Activated CD4-positive, alpha-beta T cell treated with anti-CD3 and anti-CD28 coated beads for 36 hours (primary cell): ENCODE results near the gene ANKRD44. TPM values are rescaled to one million over a fixed set of nuclear protein-coding genes. Genes with fewer than 3 reads are reported as not detected.

Experiments
- ATAC-seq: fragments of 200-7000 bp; cut with Tn5 transposase; one replicate; pipeline ENCODE4 v1.10.0; 2021; ENCODE audit warnings: mild to moderate bottlenecking, moderate library complexity
- CTCF ChIA-PET: fragments of 350-600 bp; sonication (Branson Sonifier 250); formaldehyde crosslinking; loops from one replicate; lab custom pipeline; 2021; ENCODE audit warnings: antibody characterized with exemption; lab: Charles Lee
- POLR2A ChIA-PET: fragments of 350-600 bp; sonication (Branson Sonifier 250); formaldehyde crosslinking; loops from one replicate; lab custom pipeline; 2021; ENCODE audit warnings: antibody characterized with exemption, inconsistent platforms; lab: Charles Lee
- DNase-seq: peaks from one replicate; pipeline ENCODE4 v3.0.0-alpha.2; 2020
- H3K27ac Mint-ChIP-seq: one replicate; pipeline ENCODE4 v1.8.0; 2021; ENCODE audit warnings: mixed read lengths
- H3K27me3 Mint-ChIP-seq: one replicate; pipeline ENCODE4 v1.8.0; 2021; ENCODE audit warnings: mixed read lengths
- H3K36me3 Mint-ChIP-seq: one replicate; pipeline ENCODE4 v1.8.0; 2021; ENCODE audit warnings: low read depth, mixed read lengths
- H3K4me1 Mint-ChIP-seq: one replicate; pipeline ENCODE4 v1.8.0; 2021; ENCODE audit warnings: mixed read lengths
- H3K4me3 Mint-ChIP-seq: one replicate; pipeline ENCODE4 v1.8.0; 2021; ENCODE audit warnings: mild to moderate bottlenecking, moderate library complexity, mixed read lengths
- H3K9me3 Mint-ChIP-seq: one replicate; pipeline ENCODE4 v1.8.0; 2021; ENCODE audit warnings: low read depth, mixed read lengths
- intact Hi-C, 2 experiments: fragments of 100-400 bp; cut with DNase I in 1 of 2; cut with micrococcal nuclease in 1 of 2; formaldehyde crosslinking; loops; one replicate each; pipeline versions ENCODE4 v1.14.2 to v1.15.1; 2022 to 2024; cut with DNase I, micrococcal nuclease
- total RNA-seq, 2 experiments: library from RNA; stranded (reverse); gene quantifications; one replicate each; pipeline ENCODE4 v1.2.3, GENCODE V29; 2021

The ANKRD44 gene
- total RNA-seq, 2 experiments from 2014 or later = 122 to 181 TPM

DNA sequence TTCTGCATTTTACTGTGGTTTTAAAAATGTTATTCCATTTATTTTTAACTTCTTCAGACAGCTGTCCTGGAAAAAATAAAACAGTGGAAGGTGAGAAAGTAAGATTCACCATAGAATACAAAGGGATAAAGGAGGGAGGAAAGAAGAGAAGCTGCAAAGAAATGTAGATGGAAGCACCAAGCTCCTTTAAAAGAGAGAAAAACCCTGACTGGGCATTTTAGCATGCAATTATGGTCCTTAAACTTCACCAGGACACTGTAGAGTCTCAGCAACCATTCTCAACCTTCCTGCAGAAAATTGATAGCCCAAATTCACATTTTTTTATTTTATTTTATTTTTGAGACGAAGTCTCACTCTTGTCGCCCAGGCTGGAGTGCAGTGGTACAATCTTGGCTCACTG is 11.6 kb upstream of the ANKRD44 start:
- DNase-seq (no peak), ATAC-seq (no peak)
- peak overlapping the region; percentile 45 for H3K27ac Mint-ChIP-seq
- H3K27me3 Mint-ChIP-seq = no peaks in the 10 kb centered on the region
- H3K36me3 Mint-ChIP-seq = no peaks in the 10 kb centered on the region
- no peak overlapping the region for H3K4me3 Mint-ChIP-seq
- intact Hi-C loops = no loop called here
- POLR2A ChIA-PET = no interaction called here
- peaks cover 62% of the 10 kb centered on the region for H3K4me1 Mint-ChIP-seq
- no peaks in the 10 kb centered on the region for H3K9me3 Mint-ChIP-seq
- CTCF ChIA-PET = interaction anchor here (0.6 to 1.5 kb wide), 11 partner anchors 10 to 293 kb away, joined by 3 to 9 read pairs (median 4); no protein-coding TSS in a partner anchor

GRCh38 chr2:197315371-197315770 is 4.8 kb upstream of the ANKRD44 start:
- Mint-ChIP-seq H3K4me1 (peaks cover 55% of the 10 kb centered on the region), H3K4me3 (no peak overlapping the region), H3K27me3 (no peaks in the 10 kb centered on the region), H3K9me3 (no peaks in the 10 kb centered on the region), H3K36me3 (no peaks in the 10 kb centered on the region), H3K27ac (no peak overlapping the region)
- ChIA-PET POLR2A (interaction anchor here (1.1 kb wide), 1 partner anchor 109 kb away, joined by 3 read pairs; no protein-coding TSS in a partner anchor), CTCF (interaction anchor here (1.0 to 1.1 kb wide), 2 partner anchors 124 to 195 kb away, joined by 3 to 4 read pairs; no protein-coding TSS in a partner anchor)
- DNase-seq (no peak), ATAC-seq (no peak)
- intact Hi-C loops = no loop called here

DNA sequence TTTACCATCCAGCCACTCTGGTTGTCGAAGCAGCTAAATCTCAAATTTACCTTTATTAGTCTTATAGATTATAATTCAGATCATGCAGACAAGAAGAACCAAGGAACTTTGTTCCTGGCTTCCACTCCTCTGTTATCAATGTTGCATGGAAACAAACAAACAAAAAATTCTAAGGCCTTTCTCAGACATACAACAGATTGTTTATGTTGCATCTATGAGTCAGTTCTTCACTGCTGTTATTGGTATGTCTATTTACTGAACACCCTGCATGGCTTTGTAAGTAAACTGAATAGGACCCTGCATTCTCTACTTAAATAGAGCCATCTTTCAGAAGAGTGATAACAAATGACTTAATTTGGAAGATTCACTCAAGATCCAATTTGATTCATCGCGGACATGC is 1.6 kb upstream of the ANKRD44 start:
- intact Hi-C loops = loop anchor here (5.0 kb wide), 3 partner anchors 65 to 325 kb away; partner anchors contain the start of gene MOB4 (in 1 of the 2)
- peaks cover 57% of the 10 kb centered on the region for H3K4me1 Mint-ChIP-seq
- H3K27ac Mint-ChIP-seq = peak overlapping the region; percentile 84
- peak overlapping the region; percentile 80 for H3K4me3 Mint-ChIP-seq
- no peaks in the 10 kb centered on the region for H3K27me3 Mint-ChIP-seq
- H3K9me3 Mint-ChIP-seq = no peaks in the 10 kb centered on the region
- DNase-seq = no peak
- ChIA-PET CTCF (interaction anchor here (1.0 to 7.6 kb wide), 11 partner anchors 10 to 198 kb away, joined by 3 to 53 read pairs (median 5); no protein-coding TSS in a partner anchor), POLR2A (interaction anchor here (0.6 kb wide), 1 partner anchor 513 kb away, joined by 7 read pairs; the partner anchor contains the start of gene GTF3C3)
- peaks cover 9% of the 10 kb centered on the region for H3K36me3 Mint-ChIP-seq
- no peak for ATAC-seq

- no peak for ATAC-seq
- peak overlapping the region; percentile 84 for H3K27ac Mint-ChIP-seq
- ChIA-PET CTCF (interaction anchor here (0.7 to 7.6 kb wide), 21 partner anchors 10 to 198 kb away, joined by 3 to 53 read pairs (median 4); no protein-coding TSS in a partner anchor), POLR2A (interaction anchor here (0.6 kb wide), 2 partner anchors 102 to 219 kb away, joined by 3 read pairs; no protein-coding TSS in a partner anchor)
- peaks cover 9% of the 10 kb centered on the region for H3K36me3 Mint-ChIP-seq
- peak; percentile 32 for DNase-seq
- peaks cover 63% of the 10 kb centered on the region for H3K4me1 Mint-ChIP-seq
- H3K9me3 Mint-ChIP-seq = no peaks in the 10 kb centered on the region
- H3K4me3 Mint-ChIP-seq = peak overlapping the region; percentile 80
- H3K27me3 Mint-ChIP-seq = no peaks in the 10 kb centered on the region
- intact Hi-C loops = loop anchor here (2.0 to 5.0 kb wide), 4 partner anchors 66 to 385 kb away; partner anchors contain the start of genes MOB4 (in 1 of the 2) and PGAP1 (in 1 of the 2)
Observed at GRCh38 chr2:197311421-197312033, 947 bp upstream of the ANKRD44 start.

- Mint-ChIP-seq H3K27ac (peak overlapping the region; percentile 84), H3K27me3 (no peaks in the 10 kb centered on the region), H3K36me3 (peaks cover 9% of the 10 kb centered on the region), H3K4me3 (peak overlapping the region; percentile 80), H3K4me1 (peaks cover 67% of the 10 kb centered on the region), H3K9me3 (no peaks in the 10 kb centered on the region)
- ATAC-seq (no peak), DNase-seq (no peak)
- ChIA-PET POLR2A (interaction anchor here (0.6 kb wide), 3 partner anchors 102 to 275 kb away, joined by 3 read pairs; no protein-coding TSS in a partner anchor), CTCF (interaction anchor here (0.7 to 7.6 kb wide), 20 partner anchors 11 to 197 kb away, joined by 3 to 53 read pairs (median 4); no protein-coding TSS in a partner anchor)
- intact Hi-C loops = loop anchor here (1.0 to 5.0 kb wide), 10 partner anchors 55 to 384 kb away; partner anchors contain the start of genes MOB4 (in 1 of the 2) and PGAP1 (in 1 of the 2)
Observed at GRCh38 chr2:197310987-197311420, 424 bp upstream of the ANKRD44 start.

GRCh38 chr2:197309691-197310231 is 819 bp downstream of the ANKRD44 start:
- ATAC-seq = no peak
- Mint-ChIP-seq H3K9me3 (no peaks in the 10 kb centered on the region), H3K27me3 (no peaks in the 10 kb centered on the region), H3K4me1 (peaks cover 68% of the 10 kb centered on the region), H3K4me3 (peak overlapping the region; percentile 93), H3K27ac (peak overlapping the region; percentile 98), H3K36me3 (peaks cover 12% of the 10 kb centered on the region)
- ChIA-PET POLR2A (interaction anchor here (1.8 to 3.6 kb wide), 3 partner anchors 12 to 111 kb away, joined by 4 to 23 read pairs (median 13); no protein-coding TSS in a partner anchor), CTCF (interaction anchor here (0.6 to 7.6 kb wide), 17 partner anchors 13 to 199 kb away, joined by 3 to 53 read pairs (median 4); no protein-coding TSS in a partner anchor)
- DNase-seq = peak; percentile 67
- intact Hi-C loops = loop anchor here (1.0 to 10.0 kb wide), 19 partner anchors 15 to 1145 kb away; partner anchors contain the start of genes MOB4 (in 1 of the 2), PGAP1 (in 1 of the 2) and STK17B (in 1 of the 2)

GRCh38 chr2:197308996-197309690 is 1.4 kb downstream of the ANKRD44 start:
- no peaks in the 10 kb centered on the region for H3K27me3 Mint-ChIP-seq
- intact Hi-C loops = loop anchor here (1.0 to 10.0 kb wide), 12 partner anchors 12 to 1144 kb away; partner anchors contain the start of genes HSPD1 (in 1 of the 2) and STK17B (in 1 of the 2)
- no peak for DNase-seq
- H3K36me3 Mint-ChIP-seq = peaks cover 12% of the 10 kb centered on the region
- no peak for ATAC-seq
- H3K4me1 Mint-ChIP-seq = peaks cover 67% of the 10 kb centered on the region
- peak overlapping the region; percentile 93 for H3K4me3 Mint-ChIP-seq
- POLR2A ChIA-PET = interaction anchor here (0.6 to 3.6 kb wide), 6 partner anchors 12 to 110 kb away, joined by 3 to 23 read pairs (median 5); no protein-coding TSS in a partner anchor
- CTCF ChIA-PET = interaction anchor here (0.6 to 7.6 kb wide), 24 partner anchors 13 to 198 kb away, joined by 3 to 53 read pairs (median 4); no protein-coding TSS in a partner anchor
- H3K27ac Mint-ChIP-seq = peak overlapping the region; percentile 98
- no peaks in the 10 kb centered on the region for H3K9me3 Mint-ChIP-seq

GRCh38 chr2:197308585-197308984 is 2.0 kb downstream of the ANKRD44 start:
- Mint-ChIP-seq H3K9me3 (no peaks in the 10 kb centered on the region), H3K27ac (peak overlapping the region; percentile 98), H3K27me3 (no peaks in the 10 kb centered on the region), H3K4me1 (peaks cover 65% of the 10 kb centered on the region), H3K4me3 (peak overlapping the region; percentile 93), H3K36me3 (peaks cover 12% of the 10 kb centered on the region)
- no peak for ATAC-seq
- POLR2A ChIA-PET = interaction anchor here (0.6 to 3.6 kb wide), 12 partner anchors 11 to 147 kb away, joined by 3 to 23 read pairs (median 4); no protein-coding TSS in a partner anchor
- no peak for DNase-seq
- CTCF ChIA-PET = interaction anchor here (0.6 to 7.6 kb wide), 24 partner anchors 14 to 581 kb away, joined by 3 to 53 read pairs (median 4); no protein-coding TSS in a partner anchor
- intact Hi-C loops = loop anchor here (1.0 to 10.0 kb wide), 12 partner anchors 11 to 1144 kb away; partner anchors contain the start of genes HSPD1 (in 1 of the 2) and STK17B (in 1 of the 2)

DNA sequence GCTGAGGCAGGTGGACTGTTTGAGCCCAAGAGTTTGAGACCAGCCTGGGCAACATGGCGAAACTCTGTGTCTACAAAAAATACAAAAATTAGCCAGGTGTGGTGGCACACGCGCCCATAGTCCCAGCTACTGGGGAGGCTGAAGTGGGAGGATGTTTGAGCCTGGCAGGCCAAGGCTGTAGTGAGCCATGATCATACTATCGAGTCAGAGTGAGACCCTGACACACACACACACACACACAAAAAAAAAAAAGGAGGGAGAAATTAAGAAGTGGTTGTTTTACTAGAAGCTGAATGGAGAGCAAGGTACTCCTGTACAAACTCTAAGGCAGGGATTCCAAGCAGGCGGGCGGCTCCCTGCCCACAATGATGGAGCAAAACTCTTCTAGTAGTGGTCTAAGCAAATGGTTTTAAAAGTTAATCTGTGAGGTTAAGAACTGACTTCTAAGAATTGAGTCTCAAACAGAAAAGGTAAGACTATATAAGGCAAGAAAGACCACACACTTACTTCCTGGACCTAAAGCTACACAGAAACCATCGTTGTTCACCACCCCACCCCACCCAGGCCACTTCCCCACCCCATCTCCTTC is 2.6 kb downstream of the ANKRD44 start:
- POLR2A ChIA-PET = interaction anchor here (0.6 to 3.6 kb wide), 15 partner anchors 11 to 146 kb away, joined by 3 to 23 read pairs (median 4); no protein-coding TSS in a partner anchor
- peak; percentile 44 for ATAC-seq
- H3K27me3 Mint-ChIP-seq = no peaks in the 10 kb centered on the region

More for the DNA sequence above, 2.6 kb downstream of the ANKRD44 start:
- H3K9me3 Mint-ChIP-seq = no peaks in the 10 kb centered on the region
- H3K27ac Mint-ChIP-seq = peak overlapping the region; percentile 98
- CTCF ChIA-PET = interaction anchor here (0.6 to 7.6 kb wide), 21 partner anchors 12 to 581 kb away, joined by 3 to 53 read pairs (median 3); no protein-coding TSS in a partner anchor
- H3K4me1 Mint-ChIP-seq = peaks cover 68% of the 10 kb centered on the region
- intact Hi-C loops = loop anchor here (1.0 to 10.0 kb wide), 12 partner anchors 11 to 1143 kb away; partner anchors contain the start of genes HSPD1 (in 1 of the 2) and STK17B (in 1 of the 2)
- peak; percentile 78 for DNase-seq
- peak overlapping the region; percentile 93 for H3K4me3 Mint-ChIP-seq
- peaks cover 15% of the 10 kb centered on the region for H3K36me3 Mint-ChIP-seq
